HG03457 (cell line): ENCODE results near the gene AKAP7.

Experiments used
- ATAC-seq: cut with Tn5 transposase; IDR thresholded peaks from one replicate; pipeline ENCODE4 v1.9.1; 2021; ENCODE audit warnings: moderate number of reproducible peaks; ENCODE audit not compliant: unreplicated experiment

AKAP7 gene

GRCh38 chr6:131132360-131132759 lies 2.9 kb upstream of the AKAP7 start:
- ATAC-seq: no peak

GRCh38 chr6:131134220-131134979 lies 867 bp upstream of the AKAP7 start:
- ATAC-seq: no peak

GRCh38 chr6:131134980-131135243 lies 355 bp upstream of the AKAP7 start:
- ATAC-seq: no peak

- ATAC-seq: peak; percentile 24
Observed at GRCh38 chr6:131136021-131136786, 937 bp downstream of the AKAP7 start.

- ATAC-seq: no peak
Observed at GRCh38 chr6:131139599-131139998, 4.3 kb downstream of the AKAP7 start.

GRCh38 chr6:131143319-131143718 lies 8.1 kb downstream of the AKAP7 start:
- no peak for ATAC-seq

GRCh38 chr6:131146865-131147264 lies 11.6 kb downstream of the AKAP7 start:
- no peak for ATAC-seq

- ATAC-seq: no peak
Observed at GRCh38 chr6:131156411-131156810, 21.1 kb downstream of the AKAP7 start.

- no peak for ATAC-seq
Observed at GRCh38 chr6:131159578-131159977, 24.3 kb downstream of the AKAP7 start.

- no peak for ATAC-seq
Observed at GRCh38 chr6:131160254-131160758, 25.0 kb downstream of the AKAP7 start.

GRCh38 chr6:131161987-131162386 lies 26.7 kb downstream of the AKAP7 start:
- no peak for ATAC-seq

GRCh38 chr6:131163886-131164285 lies 28.6 kb downstream of the AKAP7 start:
- ATAC-seq: no peak

GRCh38 chr6:131164506-131164905 lies 29.2 kb downstream of the AKAP7 start:
- no peak for ATAC-seq

GRCh38 chr6:131167773-131168172 lies 32.5 kb downstream of the AKAP7 start:
- ATAC-seq: no peak

GRCh38 chr6:131169613-131170012 lies 34.3 kb downstream of the AKAP7 start:
- ATAC-seq: no peak

GRCh38 chr6:131172222-131172621 lies 37.0 kb downstream of the AKAP7 start:
- no peak for ATAC-seq

- no peak for ATAC-seq
Observed at GRCh38 chr6:131173680-131174079, 38.4 kb downstream of the AKAP7 start.

GRCh38 chr6:131175564-131175963 lies 40.3 kb downstream of the AKAP7 start:
- ATAC-seq: no peak

- no peak for ATAC-seq
Observed at GRCh38 chr6:131177996-131178395, 42.7 kb downstream of the AKAP7 start.

- no peak for ATAC-seq
Observed at GRCh38 chr6:131182991-131183425, 47.7 kb downstream of the AKAP7 start.

GRCh38 chr6:131183427-131184095 lies 48.3 kb downstream of the AKAP7 start:
- no peak for ATAC-seq

GRCh38 chr6:131191590-131191989 lies 56.3 kb downstream of the AKAP7 start:
- ATAC-seq: no peak
